ENCODE results near the gene MYPN.
"Not testable (repeated sequence)": the region's sequence is repeated elsewhere in the genome, so short reads cannot be mapped to it uniquely, and the experiment has no call there.

Gene MYPN

DNA sequence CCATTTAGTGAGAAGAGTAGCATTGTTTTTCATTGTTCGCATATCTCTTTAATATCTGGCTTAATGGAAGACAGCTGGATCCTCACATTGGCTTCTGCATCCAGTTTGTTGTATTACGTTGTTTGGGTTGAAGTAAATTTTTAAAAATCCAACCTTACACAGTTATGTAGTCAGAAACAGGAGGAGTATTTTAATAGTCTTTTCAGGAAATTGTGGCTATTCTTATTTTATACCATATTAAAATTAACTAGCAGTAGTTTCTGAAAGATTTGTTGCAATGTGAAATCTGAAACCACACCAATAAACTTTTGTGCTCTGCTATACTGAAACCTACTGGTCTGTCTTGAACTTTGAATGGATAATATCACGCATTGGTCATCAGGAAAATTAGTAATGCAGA lies 27.9 kb downstream of the MYPN start:
- DNase-seq, result no peak

DNA sequence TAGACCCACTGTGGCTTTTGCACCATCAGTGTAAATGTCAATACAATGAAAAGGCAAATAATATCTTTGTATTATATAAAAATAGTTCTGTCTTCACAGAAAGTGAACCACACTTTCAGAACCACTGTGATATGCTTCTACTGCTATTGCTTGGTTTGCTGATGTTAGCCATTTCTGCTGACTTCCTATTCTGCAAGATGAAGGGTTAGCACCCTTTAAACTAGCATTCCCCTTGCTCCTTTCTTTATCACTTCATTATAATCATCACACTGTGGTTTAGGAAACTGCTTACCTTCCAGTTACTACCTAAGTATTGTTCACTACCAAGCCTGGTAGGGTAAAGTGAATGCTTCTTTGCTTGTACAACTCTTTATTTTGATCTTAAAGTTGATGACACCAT lies 29.2 kb downstream of the MYPN start:
- DNase-seq, result no peak

DNA sequence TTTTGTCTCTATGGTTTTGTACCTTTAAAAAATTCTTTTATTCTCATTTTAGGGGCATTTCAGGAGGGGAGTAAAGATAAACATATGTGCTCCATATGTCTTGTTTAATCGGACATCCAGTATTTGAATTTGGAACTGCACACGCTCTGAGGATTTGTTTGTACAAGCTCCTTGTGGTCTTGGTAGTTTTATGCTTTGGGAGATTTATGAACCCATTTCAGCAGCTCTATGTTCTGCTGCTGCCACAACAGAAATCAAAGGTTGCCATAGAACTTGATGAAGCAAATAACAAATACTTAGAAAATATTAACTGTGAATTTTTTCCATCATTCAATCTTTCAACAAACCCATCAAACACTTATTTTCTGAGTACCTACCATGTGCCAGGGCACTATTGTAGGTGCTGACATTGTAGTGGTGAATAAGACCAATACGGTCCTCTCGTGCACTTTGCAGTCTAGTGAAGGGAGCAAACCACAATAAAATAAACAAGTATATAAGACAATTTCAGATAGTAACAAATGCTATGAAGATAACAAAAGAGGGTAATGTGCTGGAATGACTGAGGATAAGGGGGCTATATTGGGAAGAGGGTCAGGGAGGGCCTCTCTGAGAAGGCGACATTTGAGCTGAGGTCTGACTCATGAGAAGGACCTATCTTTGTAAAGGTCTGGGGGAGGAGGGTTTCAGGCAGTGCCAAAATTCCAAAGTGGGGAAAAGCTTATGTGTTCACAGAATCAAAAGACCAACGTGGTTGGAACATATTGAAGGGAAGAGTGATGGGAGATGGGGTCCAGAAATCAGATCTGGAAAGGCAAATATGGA lies 30.4 kb downstream of the MYPN start:
- no peak for DNase-seq

DNA sequence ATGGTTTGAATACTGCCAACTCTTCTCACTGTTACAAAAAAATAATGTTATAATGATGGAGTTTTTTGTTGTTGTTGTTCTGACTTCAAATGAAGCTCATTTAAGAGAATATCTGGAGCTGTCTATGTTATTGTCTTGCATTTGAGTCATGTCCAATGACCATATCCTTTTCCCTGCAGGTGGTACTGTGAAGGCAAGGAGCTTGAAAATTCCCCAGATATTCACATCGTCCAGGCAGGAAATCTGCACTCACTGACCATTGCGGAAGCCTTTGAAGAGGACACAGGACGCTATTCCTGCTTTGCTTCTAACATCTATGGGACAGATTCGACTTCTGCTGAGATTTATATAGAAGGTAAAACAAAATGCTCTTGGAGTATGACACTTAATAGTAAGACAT lies 33.5 kb downstream of the MYPN start:
- no peak for DNase-seq

DNA sequence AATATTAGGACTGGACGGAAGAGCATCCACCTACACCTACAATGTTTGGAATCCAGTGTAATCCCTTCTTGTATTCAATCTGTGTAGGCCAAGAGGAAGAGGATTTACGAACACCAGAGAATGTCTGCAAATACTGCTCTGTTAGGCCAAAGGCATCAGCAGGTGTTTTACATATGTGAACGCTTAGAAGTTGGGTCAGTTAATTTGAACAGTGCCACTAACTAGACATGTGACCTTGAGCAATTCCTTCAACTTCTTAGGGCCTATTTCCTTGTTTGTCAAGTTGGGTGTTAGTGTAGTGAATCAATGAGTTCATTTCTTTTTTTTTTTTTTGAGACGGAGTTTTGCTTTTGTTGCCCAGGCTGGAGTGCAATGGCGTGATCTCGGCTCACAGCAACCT lies 35.4 kb downstream of the MYPN start:
- no peak for DNase-seq

DNA sequence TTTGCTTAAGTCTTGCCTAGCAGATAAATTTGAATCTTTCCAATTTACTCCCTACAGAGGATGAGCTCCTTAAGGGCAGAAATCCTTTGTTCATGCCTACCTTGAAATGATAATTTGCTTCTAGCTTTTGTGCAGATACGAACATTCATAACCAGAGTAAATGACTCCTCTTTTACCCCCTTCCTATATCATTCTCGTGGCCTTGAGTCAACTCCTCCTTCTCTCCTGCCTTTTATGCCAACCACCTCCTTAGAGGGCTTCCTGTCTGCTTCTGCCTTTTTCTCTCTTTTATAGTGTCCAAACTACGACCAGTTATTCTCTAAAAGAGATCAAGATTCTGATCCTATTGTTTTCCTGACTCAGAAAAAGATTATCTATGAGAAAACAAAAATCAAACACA lies 36.4 kb downstream of the MYPN start:
- no peak for DNase-seq

DNA sequence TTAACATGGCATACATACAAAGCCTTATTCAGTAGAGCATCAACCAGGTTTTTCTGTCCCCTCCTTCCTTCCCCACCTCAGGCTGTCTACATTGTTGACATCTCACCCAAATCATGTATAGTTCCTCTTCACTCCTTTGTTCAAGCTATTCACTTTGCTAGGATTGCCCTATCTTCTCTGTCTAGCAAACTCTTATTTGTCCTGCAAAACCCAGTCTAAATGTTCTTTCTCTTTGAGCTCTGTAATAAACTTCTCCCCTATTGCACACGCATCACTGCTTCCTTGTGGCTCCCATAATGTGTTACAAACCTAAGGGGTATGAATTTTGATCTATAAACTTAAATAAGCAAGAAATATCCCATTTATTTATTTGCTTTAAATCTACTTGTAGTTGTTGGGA lies 36.8 kb downstream of the MYPN start:
- no peak for DNase-seq

DNA sequence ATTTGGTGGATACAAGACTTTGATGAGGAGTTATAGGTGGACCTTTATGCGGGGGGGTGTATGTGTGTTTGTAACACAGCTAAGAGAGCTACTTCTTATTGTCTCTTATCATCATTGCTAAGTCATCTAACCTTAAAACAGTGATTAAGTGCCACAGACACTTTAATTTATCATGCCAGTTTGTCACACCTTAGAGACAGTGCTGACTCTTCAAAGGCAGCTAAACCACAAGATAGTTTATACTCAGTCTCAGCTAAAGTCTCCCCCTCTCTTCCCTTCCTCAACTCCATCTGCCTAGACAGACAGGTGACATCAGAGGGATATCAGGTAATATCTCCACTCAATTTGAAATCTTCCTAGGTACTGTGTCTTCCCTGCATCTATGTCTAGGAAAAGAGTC lies 42.2 kb downstream of the MYPN start:
- no peak for DNase-seq

DNA sequence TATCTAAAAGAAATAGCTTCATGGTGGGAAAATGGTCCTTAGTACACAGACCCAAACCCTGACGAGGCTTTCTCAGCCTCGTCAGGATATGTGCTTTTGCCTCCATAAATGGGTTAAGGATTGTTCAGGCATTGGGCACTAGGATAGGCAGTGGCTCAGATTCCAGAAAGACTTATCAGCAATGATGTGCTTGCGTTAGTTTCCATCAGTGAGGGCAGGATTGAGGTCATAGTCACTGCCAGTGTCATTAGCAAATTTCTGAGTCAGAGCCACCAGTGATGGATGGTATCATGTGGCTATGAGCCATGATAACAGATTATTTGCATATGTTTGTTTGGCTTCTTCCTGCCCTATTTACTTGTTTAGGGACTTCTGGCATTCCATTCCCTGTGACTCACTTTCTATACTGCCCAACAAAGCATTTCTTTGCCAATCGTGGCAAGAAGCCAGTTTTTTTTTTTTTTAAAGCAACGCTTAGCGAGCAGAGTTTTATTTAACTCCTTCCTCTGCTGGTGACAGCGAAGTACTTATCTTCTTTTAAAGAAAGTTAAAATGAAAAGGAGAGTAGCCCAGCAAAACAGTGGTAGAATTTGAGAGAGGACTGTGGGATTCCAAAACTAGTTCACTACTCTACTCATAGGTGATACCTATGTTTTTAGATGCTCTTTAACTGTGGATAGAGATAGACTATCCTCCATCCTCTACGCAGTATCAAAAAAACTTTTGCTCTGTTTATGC lies 44.4 kb downstream of the MYPN start:
- peak in 1 of 2 donors; percentile 38 for DNase-seq

DNA sequence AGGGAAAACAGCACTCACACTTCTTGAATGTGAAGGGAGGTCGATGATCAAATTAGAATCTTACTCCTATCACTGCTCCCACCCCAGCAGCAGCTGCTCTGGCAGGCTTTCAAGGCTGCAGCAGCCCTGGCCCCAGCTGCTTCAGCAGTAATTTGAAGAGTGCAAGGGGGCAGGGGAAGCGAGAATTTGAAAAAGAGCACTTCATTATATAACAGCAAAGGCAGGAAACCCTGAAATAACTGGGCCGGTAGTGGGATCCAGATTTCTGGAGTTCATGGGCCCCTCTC lies 44.9 kb downstream of the MYPN start:
- DNase-seq, result peak in 1 of 2 donors; percentile 2

DNA sequence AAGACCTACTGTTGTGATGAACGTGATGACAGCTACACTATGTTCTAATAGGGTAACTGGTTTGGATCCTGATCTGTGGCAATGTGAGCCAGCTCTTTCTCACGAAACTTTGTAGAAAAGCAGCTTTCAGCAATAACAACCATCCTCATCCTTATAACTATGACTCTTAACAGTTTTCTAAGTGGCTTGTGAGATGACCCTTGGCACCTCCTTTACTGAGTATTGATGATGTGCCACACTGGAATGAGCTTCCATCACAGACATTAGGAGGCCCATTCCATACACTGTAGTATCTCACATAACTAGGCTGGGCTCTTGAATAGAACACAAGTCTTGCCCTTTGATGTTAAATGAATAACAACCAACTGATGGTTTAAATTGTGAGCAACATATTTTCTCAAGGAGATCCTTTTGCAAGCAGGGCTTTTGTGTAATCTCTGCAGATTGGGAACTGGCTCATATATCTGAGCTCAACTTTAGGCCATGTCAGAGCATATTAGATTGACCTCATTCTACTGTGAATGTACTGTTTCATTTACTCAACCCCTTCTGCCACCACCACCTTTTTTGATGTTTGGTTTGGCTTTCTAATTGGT lies 46.4 kb downstream of the MYPN start:
- no peak for DNase-seq

DNA sequence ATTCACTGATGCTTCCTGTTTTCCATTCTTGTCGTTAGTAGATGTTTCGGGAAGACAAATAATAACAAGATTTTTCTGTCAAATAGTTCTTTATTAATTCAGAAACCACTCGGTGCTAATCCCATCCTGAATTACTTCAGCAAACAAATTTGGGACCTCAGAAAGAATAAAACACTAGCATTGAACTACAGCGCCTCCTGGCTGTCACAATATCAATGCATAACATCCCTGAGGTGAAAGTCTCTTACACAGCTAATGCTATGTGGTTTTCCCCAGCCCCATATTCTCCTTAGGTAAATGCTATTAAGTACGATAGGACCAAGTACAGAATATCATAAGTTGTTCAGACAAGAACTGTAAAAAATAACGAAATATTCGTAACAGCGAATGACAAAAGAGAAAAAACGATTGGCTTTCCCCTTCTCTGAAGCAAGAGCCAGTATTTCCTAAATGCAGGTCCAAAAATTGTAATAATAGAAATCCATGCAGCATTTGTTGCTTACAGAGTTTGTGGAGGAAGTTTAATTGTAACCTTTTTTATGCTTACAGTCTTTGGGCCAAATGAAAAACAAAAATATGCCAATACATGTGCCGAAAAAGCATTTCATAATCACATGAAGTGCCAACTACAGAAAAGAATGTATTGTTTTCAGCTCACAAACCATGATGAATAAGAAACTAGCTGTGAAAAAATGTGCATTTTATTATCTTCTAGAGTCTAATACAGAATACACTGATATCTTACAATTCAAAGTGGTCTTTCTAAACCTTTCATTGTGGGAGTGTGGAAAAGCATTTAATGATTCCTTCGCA lies 47.3 kb downstream of the MYPN start:
- peak; percentile 23 to 60 for DNase-seq

DNA sequence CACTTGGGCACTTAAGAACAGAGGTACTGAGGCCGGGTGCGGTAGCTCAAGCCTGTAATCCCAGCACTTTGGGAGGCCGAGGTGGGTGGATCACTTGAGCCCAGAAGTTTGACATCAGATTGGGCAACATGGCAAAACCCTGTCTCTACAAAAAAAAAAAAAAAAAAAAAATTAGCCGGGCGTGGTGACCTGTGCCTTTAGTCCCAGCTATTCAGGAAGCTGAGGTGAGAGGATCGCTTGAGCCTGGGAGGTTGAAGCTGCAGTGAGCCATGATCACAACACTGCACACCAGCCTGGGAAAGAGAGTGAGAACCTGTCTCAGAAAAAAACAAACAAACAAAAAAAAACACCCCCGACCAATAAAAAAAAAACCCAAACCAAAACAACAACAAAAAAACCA lies 48.2 kb downstream of the MYPN start:
- not testable (repeated sequence) for DNase-seq

DNA sequence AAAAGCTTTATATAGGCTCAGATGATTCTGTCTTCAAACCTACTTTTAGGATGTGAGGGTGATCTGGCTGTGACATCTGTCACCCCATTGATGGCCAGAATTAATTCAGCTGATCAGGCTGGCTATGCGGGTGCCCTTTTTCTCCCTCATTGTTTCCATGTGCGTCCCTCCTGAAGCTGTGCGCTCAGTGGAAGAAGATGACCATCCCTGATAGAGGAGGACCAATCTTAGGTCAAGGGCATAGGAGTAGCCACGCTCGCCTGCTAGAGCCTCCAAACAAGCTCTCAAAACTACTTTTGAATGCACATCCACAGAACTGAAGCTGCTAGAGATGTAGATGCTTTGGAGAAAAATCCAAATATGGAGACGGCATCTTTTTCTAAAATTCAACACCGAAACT lies 48.7 kb downstream of the MYPN start:
- DNase-seq, result no peak

DNA sequence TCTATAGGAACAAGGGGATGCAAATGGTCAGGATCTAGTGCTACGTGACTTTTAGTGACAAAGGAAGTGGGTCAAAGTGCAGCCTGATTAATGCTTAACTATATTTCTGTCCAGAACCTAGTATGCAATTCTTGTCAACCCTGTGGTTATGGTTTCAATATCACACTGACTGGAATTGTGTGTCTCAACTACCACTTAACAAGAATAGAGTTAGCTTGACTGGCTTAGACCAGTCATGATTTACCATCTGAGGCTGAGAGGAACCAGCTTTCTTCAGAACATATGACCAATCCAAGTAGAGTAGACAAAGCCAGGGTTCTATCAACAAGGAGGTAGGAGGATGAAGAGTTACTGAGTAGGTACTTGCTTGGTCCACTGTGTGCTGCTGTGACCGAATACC lies 54.4 kb downstream of the MYPN start:
- no peak for DNase-seq

DNA sequence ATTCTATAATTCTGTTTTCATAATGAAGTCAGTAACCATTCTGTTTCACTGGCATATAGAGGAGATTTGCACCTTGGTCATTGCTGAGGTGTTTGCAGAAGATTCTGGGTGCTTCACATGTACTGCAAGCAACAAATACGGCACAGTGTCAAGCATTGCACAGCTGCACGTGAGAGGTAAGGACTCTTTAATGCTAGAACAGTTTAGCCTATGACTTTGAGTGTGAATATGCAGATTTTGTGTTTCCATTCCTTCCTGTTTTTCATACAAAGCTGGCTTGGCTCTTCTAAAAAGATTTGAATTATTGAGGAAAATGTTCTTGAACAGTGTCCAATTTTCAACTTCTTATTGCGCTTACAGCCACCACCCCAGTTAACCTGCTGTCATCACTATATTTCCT lies 56.4 kb downstream of the MYPN start:
- no peak for DNase-seq

DNA sequence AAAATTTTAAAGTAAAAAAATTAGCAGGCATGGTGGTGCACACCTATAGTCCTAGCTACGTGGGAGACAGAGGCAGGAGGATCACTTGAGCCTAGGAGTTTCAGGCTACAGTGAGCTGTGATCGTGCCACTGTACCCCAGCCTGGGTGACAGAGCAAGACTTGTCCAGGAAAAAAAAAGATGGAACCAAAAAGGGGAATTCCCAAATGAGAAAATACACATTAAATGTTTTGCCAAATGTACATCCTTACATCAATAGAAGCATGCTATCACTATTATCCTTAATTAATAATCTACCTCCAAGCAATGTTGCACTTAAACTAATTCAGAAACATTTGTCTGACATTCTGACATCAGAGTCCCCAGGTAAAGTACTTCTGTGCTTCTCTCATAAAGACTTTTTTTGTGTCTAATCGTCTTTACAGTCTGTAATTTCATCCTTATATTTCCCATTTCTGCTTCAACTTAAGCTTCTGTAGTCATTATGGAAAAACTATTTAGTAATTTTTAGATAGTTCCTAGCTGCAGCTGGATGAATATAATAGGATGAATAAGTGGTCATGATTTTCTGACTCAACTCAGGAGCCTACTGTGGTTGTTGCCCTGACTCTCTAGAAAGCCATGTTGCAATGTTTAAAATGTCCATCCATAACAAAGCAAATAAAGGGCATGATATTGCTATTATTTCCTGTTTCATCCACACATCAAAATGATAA lies 57.7 kb downstream of the MYPN start:
- no peak for DNase-seq

DNA sequence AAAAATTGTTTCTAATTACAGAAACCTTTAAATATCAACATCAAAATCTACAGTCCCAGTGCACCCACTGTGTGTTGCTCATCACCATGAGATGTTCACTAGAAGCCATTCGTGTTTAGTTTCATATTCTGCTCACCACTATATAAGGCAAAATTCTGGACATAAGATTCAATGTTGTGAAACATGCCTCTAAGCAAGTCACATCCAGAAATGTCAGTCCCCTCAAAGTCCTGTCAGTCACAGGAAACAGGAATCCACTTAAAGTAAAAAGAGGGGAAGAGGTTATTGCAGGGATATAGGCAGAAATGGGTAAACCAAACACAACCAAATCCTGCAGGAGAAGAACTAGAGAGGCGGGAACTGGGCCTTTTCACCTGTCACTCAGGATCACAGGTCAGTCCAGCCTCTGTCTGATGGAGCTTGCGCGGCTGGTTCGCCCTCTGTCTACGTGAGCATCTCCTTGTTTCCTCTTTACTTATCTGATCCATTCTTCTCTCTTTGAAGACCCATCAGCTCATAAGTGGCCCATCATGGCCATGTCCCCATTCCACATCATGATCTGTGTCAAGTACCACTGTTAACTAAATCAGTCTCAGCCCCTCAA lies 58.4 kb downstream of the MYPN start:
- DNase-seq, result no peak

DNA sequence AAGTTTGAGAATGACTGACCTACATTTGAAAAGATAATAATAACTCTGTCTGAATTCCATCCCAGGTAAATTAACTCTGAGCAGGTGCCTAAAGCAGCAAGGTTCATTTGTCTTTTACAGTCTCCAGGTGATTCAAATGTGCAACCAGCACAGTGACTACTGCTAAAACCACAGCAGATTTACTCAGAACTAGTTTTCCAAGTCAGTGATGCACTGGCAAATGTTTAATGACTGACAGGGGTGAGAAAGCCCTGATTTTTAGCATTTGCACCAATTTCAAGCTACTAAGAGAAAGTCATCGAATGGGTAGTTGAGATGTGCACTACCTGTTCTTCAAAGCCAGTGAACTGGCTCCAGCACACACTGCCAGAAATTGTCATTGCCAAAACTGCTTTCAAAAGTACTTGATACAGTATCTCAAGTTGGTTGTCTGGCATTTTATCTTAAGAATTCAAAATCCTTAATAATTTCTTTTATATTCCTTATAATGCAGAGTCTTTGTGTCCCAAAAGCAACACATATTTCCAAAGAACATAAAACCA lies 62.3 kb downstream of the MYPN start:
- DNase-seq, result no peak

DNA sequence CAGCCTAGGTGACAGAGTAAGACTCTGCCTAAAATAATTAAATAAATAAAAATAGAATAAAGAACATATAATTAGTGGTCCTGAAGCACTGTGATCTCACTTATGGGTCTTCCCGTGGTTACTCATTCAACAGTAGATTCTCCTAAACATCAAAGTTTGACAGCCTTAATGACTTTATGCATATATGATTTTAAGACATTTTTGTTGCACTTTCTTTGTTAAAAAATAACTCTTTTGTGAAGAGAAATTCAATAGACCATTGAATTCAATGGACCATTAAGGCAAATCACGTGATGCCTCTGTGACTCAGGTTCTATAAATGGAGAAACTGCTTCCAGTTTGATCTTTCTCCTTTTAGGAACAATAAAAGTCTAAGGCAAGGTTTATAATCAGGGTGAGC lies 63.0 kb downstream of the MYPN start:
- DNase-seq, result no peak

DNA sequence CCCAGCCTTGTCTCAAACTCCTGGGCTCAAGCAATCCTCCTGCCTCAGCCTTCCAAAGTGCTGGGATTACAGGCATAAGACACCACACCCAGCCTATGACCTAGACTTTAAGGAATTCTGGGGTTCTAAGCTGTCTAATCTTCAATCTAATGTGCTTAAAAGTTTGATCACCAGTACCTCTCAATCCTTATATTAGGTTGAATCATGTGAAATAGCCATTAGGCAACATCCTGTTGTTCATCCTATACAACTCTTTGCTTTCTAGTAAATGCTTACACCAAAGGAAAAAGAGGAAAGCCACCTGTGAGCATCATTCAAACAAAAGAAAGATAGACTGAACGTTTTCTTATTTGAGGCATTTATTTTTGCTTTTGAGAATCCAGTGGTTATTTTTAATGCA lies 66.7 kb downstream of the MYPN start:
- DNase-seq, result no peak

DNA sequence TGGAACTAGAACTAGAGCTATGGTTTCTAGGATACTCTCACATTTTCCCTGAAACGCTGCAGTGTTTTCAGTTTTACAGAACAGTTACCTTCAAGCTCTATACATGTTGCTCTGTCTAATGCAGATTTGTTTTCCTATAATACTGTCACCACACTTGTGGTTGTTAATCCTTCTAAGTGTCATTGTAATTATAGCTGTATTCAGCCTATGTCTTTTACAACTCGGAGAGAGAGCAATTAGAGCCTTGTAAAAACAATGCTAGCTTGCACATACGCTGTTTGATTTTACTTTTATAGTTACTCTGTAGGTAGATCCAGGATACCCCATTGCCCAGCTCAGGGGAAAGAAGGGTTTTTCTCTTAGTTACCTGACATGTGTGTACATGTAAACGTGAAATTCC lies 67.5 kb downstream of the MYPN start:
- DNase-seq, result no peak

Data from hippocampal formation (tissue), 2 donors.